HEK293 (cell line): ENCODE data around the gene LARP6.

Experiments used
- BCL11B ChIP-seq: fragments of 450-650 bp; formaldehyde crosslinking; IDR thresholded peaks from 2 replicates; pipeline ENCODE4 v1.5.1; 2016; ENCODE audit warnings: low read depth, missing biosample characterization, missing genetic modification characterization
- GLI4 ChIP-seq: fragments of 450-650 bp; formaldehyde crosslinking; IDR thresholded peaks from 2 replicates; pipeline ENCODE4 v1.5.1; 2016; ENCODE audit warnings: missing biosample characterization, missing genetic modification characterization
- HOXC10 ChIP-seq: sonication (generic); formaldehyde crosslinking; IDR thresholded peaks from 2 replicates; pipeline ENCODE4 v1.8.1; 2023; ENCODE audit warnings: mild to moderate bottlenecking, missing genetic modification reagents
- KLF8 ChIP-seq: fragments of 450-650 bp; formaldehyde crosslinking; IDR thresholded peaks from 2 replicates; pipeline ENCODE4 v1.5.1; 2016; ENCODE audit warnings: missing biosample characterization, missing genetic modification characterization
- MZF1 ChIP-seq: fragments of 450-650 bp; formaldehyde crosslinking; IDR thresholded peaks from 2 replicates; pipeline ENCODE4 v1.5.1; 2017; ENCODE audit warnings: missing biosample characterization, missing genetic modification characterization, borderline replicate concordance
- ZBTB1 ChIP-seq: fragments of 450-650 bp; formaldehyde crosslinking; IDR thresholded peaks from 2 replicates; pipeline ENCODE4 v1.5.1; 2016; ENCODE audit warnings: missing biosample characterization, missing genetic modification characterization
- ZBTB48 ChIP-seq: fragments of 450-650 bp; formaldehyde crosslinking; IDR thresholded peaks from 2 replicates; pipeline ENCODE4 v1.5.1; 2016; ENCODE audit warnings: missing biosample characterization, missing genetic modification characterization
- ZNF146 ChIP-seq: fragments of 450-650 bp; formaldehyde crosslinking; IDR thresholded peaks from 2 replicates; pipeline ENCODE4 v1.5.1; 2016; ENCODE audit warnings: missing biosample characterization, missing genetic modification characterization
- ZNF302 ChIP-seq: fragments of 450-650 bp; formaldehyde crosslinking; IDR thresholded peaks from 2 replicates; pipeline ENCODE4 v1.5.1; 2016; ENCODE audit warnings: missing biosample characterization, missing genetic modification characterization, low read depth
- ZNF335 ChIP-seq: fragments of 450-650 bp; formaldehyde crosslinking; conservative IDR thresholded peaks from 2 replicates; pipeline ENCODE4 v1.5.1; 2016; ENCODE audit warnings: missing biosample characterization, missing genetic modification characterization
- ZNF433 ChIP-seq: fragments of 450-650 bp; formaldehyde crosslinking; IDR thresholded peaks from 2 replicates; pipeline ENCODE4 v1.5.1; 2016; ENCODE audit warnings: missing biosample characterization, missing genetic modification characterization, low read depth
- ZNF473 ChIP-seq: fragments of 450-650 bp; formaldehyde crosslinking; IDR thresholded peaks from 2 replicates; pipeline ENCODE4 v1.5.1; 2017; ENCODE audit warnings: missing biosample characterization, missing genetic modification characterization
- ZNF48 ChIP-seq: fragments of 450-650 bp; formaldehyde crosslinking; IDR thresholded peaks from 2 replicates; pipeline ENCODE4 v1.5.1; 2016; ENCODE audit warnings: missing biosample characterization, missing genetic modification characterization
- ZNF521 ChIP-seq: fragments of 450-650 bp; formaldehyde crosslinking; IDR thresholded peaks from 2 replicates; pipeline ENCODE4 v1.5.1; 2017; ENCODE audit warnings: missing biosample characterization, mild to moderate bottlenecking, missing genetic modification characterization
- ZNF548 ChIP-seq: fragments of 450-650 bp; formaldehyde crosslinking; IDR thresholded peaks from 2 replicates; pipeline ENCODE4 v1.5.1; 2016; ENCODE audit warnings: missing biosample characterization, missing genetic modification characterization
- ZNF585B ChIP-seq: fragments of 450-650 bp; formaldehyde crosslinking; IDR thresholded peaks from 2 replicates; pipeline ENCODE4 v1.5.1; 2016; ENCODE audit warnings: missing biosample characterization, missing genetic modification characterization
- ZNF596 ChIP-seq: fragments of 450-650 bp; IDR thresholded peaks from 2 replicates; pipeline ENCODE4 v1.5.0; 2018; ENCODE audit warnings: missing biosample characterization, mild to moderate bottlenecking, missing genetic modification characterization, moderate library complexity
- ZNF677 ChIP-seq: fragments of 450-650 bp; IDR thresholded peaks from 2 replicates; pipeline ENCODE4 v1.5.0; 2018; ENCODE audit warnings: missing biosample characterization, mild to moderate bottlenecking, missing genetic modification characterization, moderate library complexity
- ZNF792 ChIP-seq: fragments of 450-650 bp; formaldehyde crosslinking; IDR thresholded peaks from 2 replicates; pipeline ENCODE4 v1.5.1; 2016; ENCODE audit warnings: missing biosample characterization, missing genetic modification characterization
- ZSCAN23 ChIP-seq: fragments of 450-650 bp; formaldehyde crosslinking; IDR thresholded peaks from 2 replicates; pipeline ENCODE4 v1.5.1; 2016; ENCODE audit warnings: missing biosample characterization, missing genetic modification characterization
- TF ChIP-seq, protein P1 (sequence below): fragments of 450-650 bp; formaldehyde crosslinking; IDR thresholded peaks from 2 replicates; pipeline ENCODE4 v1.5.1; 2016; ENCODE audit warnings: missing biosample characterization, missing genetic modification characterization, borderline replicate concordance
- TF ChIP-seq, protein P2 (sequence below): fragments of 450-650 bp; formaldehyde crosslinking; IDR thresholded peaks from 2 replicates; pipeline ENCODE4 v1.5.1; 2016; ENCODE audit warnings: missing biosample characterization, missing genetic modification characterization, borderline replicate concordance
- TF ChIP-seq, protein P3 (sequence below): IDR thresholded peaks from 2 replicates; pipeline ENCODE4 v1.6.1; 2011; ENCODE audit warnings: mild to moderate bottlenecking, low read depth, low read length, borderline replicate concordance
- TF ChIP-seq, protein P4 (sequence below): fragments of 450-650 bp; formaldehyde crosslinking; conservative IDR thresholded peaks from 2 replicates; pipeline ENCODE4 v1.5.1; 2016; ENCODE audit warnings: low read depth, missing biosample characterization, missing genetic modification characterization
- TF ChIP-seq, protein P5 (sequence below): fragments of 450-650 bp; formaldehyde crosslinking; IDR thresholded peaks from 2 replicates; pipeline ENCODE4; 2016; ENCODE audit warnings: missing biosample characterization, missing genetic modification characterization
- TF ChIP-seq, protein P6 (sequence below): fragments of 450-650 bp; formaldehyde crosslinking; IDR thresholded peaks from 2 replicates; pipeline ENCODE4 v1.5.1; 2016; ENCODE audit warnings: missing biosample characterization, missing genetic modification characterization

The LARP6 gene

DNA sequence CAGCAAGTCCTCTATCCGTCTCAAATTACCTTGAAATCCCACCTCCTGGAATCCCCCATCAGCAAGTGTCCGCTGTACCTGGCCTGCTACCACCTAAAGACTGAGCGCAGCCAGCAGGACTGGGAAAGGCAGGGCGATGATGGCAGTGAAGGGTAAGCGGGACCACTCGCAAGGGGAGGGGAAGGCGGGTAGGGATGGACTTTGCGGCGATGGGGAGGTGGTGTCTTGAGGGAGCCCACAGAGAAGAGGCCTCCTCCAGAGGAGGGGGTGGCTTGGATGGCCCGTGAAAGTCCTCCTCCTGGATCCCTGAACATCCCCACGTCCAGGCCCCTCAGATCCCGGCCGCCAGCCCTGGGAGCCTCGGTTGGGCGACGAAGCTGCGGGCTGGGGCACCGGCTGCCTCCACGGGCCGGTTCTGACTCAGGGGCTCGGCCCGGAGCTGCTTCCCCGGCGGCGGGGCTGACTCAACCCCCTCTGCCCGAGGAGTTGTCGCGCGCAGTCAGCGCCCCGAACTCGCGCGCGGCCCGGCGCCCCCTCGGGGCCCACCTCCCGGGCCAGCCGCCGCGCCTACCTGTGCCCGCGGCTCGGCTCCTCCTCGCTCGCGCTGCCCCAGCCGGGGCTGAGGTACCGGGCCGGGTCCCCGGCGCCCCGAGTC is 512 bp downstream of the LARP6 start (continued):
- TF ChIP-seq, protein P1, sequence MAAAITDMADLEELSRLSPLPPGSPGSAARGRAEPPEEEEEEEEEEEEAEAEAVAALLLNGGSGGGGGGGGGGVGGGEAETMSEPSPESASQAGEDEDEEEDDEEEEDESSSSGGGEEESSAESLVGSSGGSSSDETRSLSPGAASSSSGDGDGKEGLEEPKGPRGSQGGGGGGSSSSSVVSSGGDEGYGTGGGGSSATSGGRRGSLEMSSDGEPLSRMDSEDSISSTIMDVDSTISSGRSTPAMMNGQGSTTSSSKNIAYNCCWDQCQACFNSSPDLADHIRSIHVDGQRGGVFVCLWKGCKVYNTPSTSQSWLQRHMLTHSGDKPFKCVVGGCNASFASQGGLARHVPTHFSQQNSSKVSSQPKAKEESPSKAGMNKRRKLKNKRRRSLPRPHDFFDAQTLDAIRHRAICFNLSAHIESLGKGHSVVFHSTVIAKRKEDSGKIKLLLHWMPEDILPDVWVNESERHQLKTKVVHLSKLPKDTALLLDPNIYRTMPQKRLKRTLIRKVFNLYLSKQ (tag by site-specific recombination): no peak
- TF ChIP-seq ZNF433 (tag by site-specific recombination) (no peak), KLF8 (tag by site-specific recombination) (no peak), ZNF792 (tag by site-specific recombination) (0 out of 2 replicates have a peak, but pooled peaks have one; percentile 52), ZNF473 (tag by site-specific recombination) (no peak), ZNF677 (tag by site-specific recombination) (no peak), GLI4 (tag by site-specific recombination) (no peak), ZBTB48 (tag by site-specific recombination) (peak; percentile 88), ZNF521 (tag by site-specific recombination) (no peak), ZSCAN23 (tag by site-specific recombination) (no peak), ZNF596 (tag by site-specific recombination) (no peak), ZNF548 (tag by site-specific recombination) (no peak), MZF1 (tag by site-specific recombination) (peak; percentile 97), ZNF48 (tag by site-specific recombination) (no peak), ZBTB1 (tag by site-specific recombination) (no peak), ZNF585B (no peak), ZNF335 (tag by site-specific recombination) (peak; percentile 63; the same call in 1 of the 2 replicates), BCL11B (tag by site-specific recombination) (no peak), ZNF146 (no peak), HOXC10 (CRISPR knock-in tag) (peak; percentile 93; the same call in 1 of the 2 replicates), ZNF302 (tag by site-specific recombination) (no peak)
- TF ChIP-seq, protein P2, sequence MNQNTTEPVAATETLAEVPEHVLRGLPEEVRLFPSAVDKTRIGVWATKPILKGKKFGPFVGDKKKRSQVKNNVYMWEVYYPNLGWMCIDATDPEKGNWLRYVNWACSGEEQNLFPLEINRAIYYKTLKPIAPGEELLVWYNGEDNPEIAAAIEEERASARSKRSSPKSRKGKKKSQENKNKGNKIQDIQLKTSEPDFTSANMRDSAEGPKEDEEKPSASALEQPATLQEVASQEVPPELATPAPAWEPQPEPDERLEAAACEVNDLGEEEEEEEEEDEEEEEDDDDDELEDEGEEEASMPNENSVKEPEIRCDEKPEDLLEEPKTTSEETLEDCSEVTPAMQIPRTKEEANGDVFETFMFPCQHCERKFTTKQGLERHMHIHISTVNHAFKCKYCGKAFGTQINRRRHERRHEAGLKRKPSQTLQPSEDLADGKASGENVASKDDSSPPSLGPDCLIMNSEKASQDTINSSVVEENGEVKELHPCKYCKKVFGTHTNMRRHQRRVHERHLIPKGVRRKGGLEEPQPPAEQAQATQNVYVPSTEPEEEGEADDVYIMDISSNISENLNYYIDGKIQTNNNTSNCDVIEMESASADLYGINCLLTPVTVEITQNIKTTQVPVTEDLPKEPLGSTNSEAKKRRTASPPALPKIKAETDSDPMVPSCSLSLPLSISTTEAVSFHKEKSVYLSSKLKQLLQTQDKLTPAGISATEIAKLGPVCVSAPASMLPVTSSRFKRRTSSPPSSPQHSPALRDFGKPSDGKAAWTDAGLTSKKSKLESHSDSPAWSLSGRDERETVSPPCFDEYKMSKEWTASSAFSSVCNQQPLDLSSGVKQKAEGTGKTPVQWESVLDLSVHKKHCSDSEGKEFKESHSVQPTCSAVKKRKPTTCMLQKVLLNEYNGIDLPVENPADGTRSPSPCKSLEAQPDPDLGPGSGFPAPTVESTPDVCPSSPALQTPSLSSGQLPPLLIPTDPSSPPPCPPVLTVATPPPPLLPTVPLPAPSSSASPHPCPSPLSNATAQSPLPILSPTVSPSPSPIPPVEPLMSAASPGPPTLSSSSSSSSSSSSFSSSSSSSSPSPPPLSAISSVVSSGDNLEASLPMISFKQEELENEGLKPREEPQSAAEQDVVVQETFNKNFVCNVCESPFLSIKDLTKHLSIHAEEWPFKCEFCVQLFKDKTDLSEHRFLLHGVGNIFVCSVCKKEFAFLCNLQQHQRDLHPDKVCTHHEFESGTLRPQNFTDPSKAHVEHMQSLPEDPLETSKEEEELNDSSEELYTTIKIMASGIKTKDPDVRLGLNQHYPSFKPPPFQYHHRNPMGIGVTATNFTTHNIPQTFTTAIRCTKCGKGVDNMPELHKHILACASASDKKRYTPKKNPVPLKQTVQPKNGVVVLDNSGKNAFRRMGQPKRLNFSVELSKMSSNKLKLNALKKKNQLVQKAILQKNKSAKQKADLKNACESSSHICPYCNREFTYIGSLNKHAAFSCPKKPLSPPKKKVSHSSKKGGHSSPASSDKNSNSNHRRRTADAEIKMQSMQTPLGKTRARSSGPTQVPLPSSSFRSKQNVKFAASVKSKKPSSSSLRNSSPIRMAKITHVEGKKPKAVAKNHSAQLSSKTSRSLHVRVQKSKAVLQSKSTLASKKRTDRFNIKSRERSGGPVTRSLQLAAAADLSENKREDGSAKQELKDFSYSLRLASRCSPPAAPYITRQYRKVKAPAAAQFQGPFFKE (tag by site-specific recombination): no peak
- TF ChIP-seq, protein P3, sequence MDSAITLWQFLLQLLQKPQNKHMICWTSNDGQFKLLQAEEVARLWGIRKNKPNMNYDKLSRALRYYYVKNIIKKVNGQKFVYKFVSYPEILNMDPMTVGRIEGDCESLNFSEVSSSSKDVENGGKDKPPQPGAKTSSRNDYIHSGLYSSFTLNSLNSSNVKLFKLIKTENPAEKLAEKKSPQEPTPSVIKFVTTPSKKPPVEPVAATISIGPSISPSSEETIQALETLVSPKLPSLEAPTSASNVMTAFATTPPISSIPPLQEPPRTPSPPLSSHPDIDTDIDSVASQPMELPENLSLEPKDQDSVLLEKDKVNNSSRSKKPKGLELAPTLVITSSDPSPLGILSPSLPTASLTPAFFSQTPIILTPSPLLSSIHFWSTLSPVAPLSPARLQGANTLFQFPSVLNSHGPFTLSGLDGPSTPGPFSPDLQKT: no peak
- TF ChIP-seq, protein P4, sequence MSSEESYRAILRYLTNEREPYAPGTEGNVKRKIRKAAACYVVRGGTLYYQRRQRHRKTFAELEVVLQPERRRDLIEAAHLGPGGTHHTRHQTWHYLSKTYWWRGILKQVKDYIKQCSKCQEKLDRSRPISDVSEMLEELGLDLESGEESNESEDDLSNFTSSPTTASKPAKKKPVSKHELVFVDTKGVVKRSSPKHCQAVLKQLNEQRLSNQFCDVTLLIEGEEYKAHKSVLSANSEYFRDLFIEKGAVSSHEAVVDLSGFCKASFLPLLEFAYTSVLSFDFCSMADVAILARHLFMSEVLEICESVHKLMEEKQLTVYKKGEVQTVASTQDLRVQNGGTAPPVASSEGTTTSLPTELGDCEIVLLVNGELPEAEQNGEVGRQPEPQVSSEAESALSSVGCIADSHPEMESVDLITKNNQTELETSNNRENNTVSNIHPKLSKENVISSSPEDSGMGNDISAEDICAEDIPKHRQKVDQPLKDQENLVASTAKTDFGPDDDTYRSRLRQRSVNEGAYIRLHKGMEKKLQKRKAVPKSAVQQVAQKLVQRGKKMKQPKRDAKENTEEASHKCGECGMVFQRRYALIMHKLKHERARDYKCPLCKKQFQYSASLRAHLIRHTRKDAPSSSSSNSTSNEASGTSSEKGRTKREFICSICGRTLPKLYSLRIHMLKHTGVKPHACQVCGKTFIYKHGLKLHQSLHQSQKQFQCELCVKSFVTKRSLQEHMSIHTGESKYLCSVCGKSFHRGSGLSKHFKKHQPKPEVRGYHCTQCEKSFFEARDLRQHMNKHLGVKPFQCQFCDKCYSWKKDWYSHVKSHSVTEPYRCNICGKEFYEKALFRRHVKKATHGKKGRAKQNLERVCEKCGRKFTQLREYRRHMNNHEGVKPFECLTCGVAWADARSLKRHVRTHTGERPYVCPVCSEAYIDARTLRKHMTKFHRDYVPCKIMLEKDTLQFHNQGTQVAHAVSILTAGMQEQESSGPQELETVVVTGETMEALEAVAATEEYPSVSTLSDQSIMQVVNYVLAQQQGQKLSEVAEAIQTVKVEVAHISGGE (tag by site-specific recombination): peak; percentile 34; the same call in 1 of the 2 replicates
- TF ChIP-seq, protein P5, sequence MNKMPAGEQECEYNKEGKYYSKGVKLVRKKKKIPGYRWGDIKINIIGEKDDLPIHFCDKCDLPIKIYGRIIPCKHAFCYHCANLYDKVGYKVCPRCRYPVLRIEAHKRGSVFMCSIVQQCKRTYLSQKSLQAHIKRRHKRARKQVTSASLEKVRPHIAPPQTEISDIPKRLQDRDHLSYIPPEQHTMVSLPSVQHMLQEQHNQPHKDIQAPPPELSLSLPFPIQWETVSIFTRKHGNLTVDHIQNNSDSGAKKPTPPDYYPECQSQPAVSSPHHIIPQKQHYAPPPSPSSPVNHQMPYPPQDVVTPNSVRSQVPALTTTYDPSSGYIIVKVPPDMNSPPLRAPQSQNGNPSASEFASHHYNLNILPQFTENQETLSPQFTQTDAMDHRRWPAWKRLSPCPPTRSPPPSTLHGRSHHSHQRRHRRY (tag by site-specific recombination): no peak
- TF ChIP-seq, protein P6, sequence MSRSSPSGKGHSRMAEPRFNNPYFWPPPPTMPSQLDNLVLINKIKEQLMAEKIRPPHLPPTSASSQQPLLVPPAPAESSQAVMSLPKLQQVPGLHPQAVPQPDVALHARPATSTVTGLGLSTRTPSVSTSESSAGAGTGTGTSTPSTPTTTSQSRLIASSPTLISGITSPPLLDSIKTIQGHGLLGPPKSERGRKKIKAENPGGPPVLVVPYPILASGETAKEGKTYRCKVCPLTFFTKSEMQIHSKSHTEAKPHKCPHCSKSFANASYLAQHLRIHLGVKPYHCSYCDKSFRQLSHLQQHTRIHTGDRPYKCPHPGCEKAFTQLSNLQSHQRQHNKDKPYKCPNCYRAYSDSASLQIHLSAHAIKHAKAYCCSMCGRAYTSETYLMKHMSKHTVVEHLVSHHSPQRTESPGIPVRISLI: no peak
